ENCODE data around the gene PPP1R15B.

The PPP1R15B gene

GRCh38 chr1:204435381-204435831 is 23.8 kb upstream of the PPP1R15B start:
- no peak for TF ChIP-seq CTCF (IDR thresholded peaks at IDR 0.05; ENCODE audit: extremely low read depth, missing control alignments)

GRCh38 chr1:204434116-204434755 is 22.6 kb upstream of the PPP1R15B start:
- no peak for DNase-seq (ENCODE audit: low spot score)
- TF ChIP-seq CTCF (IDR thresholded peaks at IDR 0.05; ENCODE audit: extremely low read depth, missing control alignments), result no peak

More at GRCh38 chr1:204435381-204435831, 23.8 kb upstream of the PPP1R15B start:
- no peak for DNase-seq (ENCODE audit: low spot score)

- no peak for DNase-seq (ENCODE audit: low spot score)
- no peak for TF ChIP-seq CTCF (IDR thresholded peaks at IDR 0.05; ENCODE audit: extremely low read depth, missing control alignments)
These were observed 21.1 kb upstream of the PPP1R15B start for GRCh38 chr1:204432708-204433107.

- peak; percentile 96 for TF ChIP-seq CTCF (IDR thresholded peaks at IDR 0.05; ENCODE audit: extremely low read depth, missing control alignments)
- peak; percentile 82 for DNase-seq (ENCODE audit: low spot score)
These were observed 19.9 kb upstream of the PPP1R15B start for GRCh38 chr1:204431310-204432184.

- no peak for TF ChIP-seq CTCF (IDR thresholded peaks at IDR 0.05; ENCODE audit: extremely low read depth, missing control alignments)
- DNase-seq (ENCODE audit: low spot score), result no peak
These were observed 18.1 kb upstream of the PPP1R15B start for GRCh38 chr1:204429746-204430145.

- DNase-seq (ENCODE audit: low spot score), result no peak
- TF ChIP-seq CTCF (IDR thresholded peaks at IDR 0.05; ENCODE audit: extremely low read depth, missing control alignments), result no peak
These were observed 15.5 kb upstream of the PPP1R15B start for GRCh38 chr1:204426971-204427701.
